ENCODE measurements around the gene LRIG2. TPM values are rescaled to one million over a fixed set of nuclear protein-coding genes. Genes with fewer than 3 reads are reported as not detected.

The LRIG2 gene
- total and polyA plus RNA-seq, 9 of the 15 experiments (the other 6 are each of a cell fraction or from before 2014, with no cell fraction given): 1.8 to 28.1 (median 11.5) TPM

GRCh38 chr1:113041569-113042284 is 31.3 kb upstream of the LRIG2 start (continued):
- no peak for TF ChIP-seq PATZ1 (CRISPR knock-in tag; IDR thresholded peaks at IDR 0.05; ENCODE audit: borderline replicate concordance)
- TF ChIP-seq CTBP1 (IDR thresholded peaks at IDR 0.05; ENCODE audit: borderline replicate concordance): peak; percentile 24; the same call in 1 of the 2 replicates
- TF ChIP-seq PTRF (tag; IDR thresholded peaks at IDR 0.05): no peak
- TF ChIP-seq TBP (optimal IDR thresholded peaks at IDR 0.05; ENCODE audit: low read depth, low read length): no peak
- TF ChIP-seq ZNF518B (CRISPR knock-in tag; IDR thresholded peaks at IDR 0.05): no peak
- no peak for TF ChIP-seq MAFK (IDR thresholded peaks at IDR 0.05; ENCODE audit: low read length)
- TF ChIP-seq TEAD1 (CRISPR knock-in tag; IDR thresholded peaks at IDR 0.05): 0 out of 4 replicates have a peak, but pooled peaks of 1 of the 2 experiments have one; percentile 54
- no peak for TF ChIP-seq HNRNPL (IDR thresholded peaks at IDR 0.05; ENCODE audit: low read depth, low read length)
- peak; percentile 53; the same call in 1 of the 2 replicates for TF ChIP-seq STAT5A (IDR thresholded peaks at IDR 0.05; ENCODE audit: borderline replicate concordance, low read length)
- TF ChIP-seq ZBTB2 (IDR thresholded peaks at IDR 0.05): no peak
- no peak for TF ChIP-seq ZNF311 (CRISPR knock-in tag; IDR thresholded peaks at IDR 0.05)
- no peak for TF ChIP-seq NCOA6 (IDR thresholded peaks at IDR 0.05)
- TF ChIP-seq NCOA1 (IDR thresholded peaks at IDR 0.05; ENCODE audit: low read depth): peak; percentile 38; the same call in 1 of the 2 replicates
- TF ChIP-seq CREBBP (IDR thresholded peaks at IDR 0.05; ENCODE audit: low read depth, low read length): no peak
- no peak for TF ChIP-seq IRF1 (CRISPR knock-in tag; IDR thresholded peaks at IDR 0.05; ENCODE audit: borderline replicate concordance)
- peak; percentile 28; the same call in 1 of the 2 replicates for TF ChIP-seq ELF4 (CRISPR knock-in tag; IDR thresholded peaks at IDR 0.05)
- peak; percentile 49; the same call in 1 of the 2 replicates for TF ChIP-seq GATAD2A (IDR thresholded peaks at IDR 0.05)
- peak; percentile 84 for TF ChIP-seq EP300 (IDR thresholded peaks at IDR 0.05; ENCODE audit: low read length)
